GM10266 (cell line): ENCODE measurements around the gene FBRSL1.

Experiments used
- DNase-seq: peaks from one replicate; pipeline ENCODE4 v3.0.0; 2012; ENCODE audit errors: extremely low spot score
- TF ChIP-seq, protein P1 (sequence below): IDR thresholded peaks from 2 replicates; pipeline ENCODE4 v1.5.1; 2012; ENCODE audit warnings: mild to moderate bottlenecking, low read depth; ENCODE audit not compliant: control insufficient read depth, insufficient read depth; ENCODE audit errors: missing control alignments

FBRSL1 gene

DNA sequence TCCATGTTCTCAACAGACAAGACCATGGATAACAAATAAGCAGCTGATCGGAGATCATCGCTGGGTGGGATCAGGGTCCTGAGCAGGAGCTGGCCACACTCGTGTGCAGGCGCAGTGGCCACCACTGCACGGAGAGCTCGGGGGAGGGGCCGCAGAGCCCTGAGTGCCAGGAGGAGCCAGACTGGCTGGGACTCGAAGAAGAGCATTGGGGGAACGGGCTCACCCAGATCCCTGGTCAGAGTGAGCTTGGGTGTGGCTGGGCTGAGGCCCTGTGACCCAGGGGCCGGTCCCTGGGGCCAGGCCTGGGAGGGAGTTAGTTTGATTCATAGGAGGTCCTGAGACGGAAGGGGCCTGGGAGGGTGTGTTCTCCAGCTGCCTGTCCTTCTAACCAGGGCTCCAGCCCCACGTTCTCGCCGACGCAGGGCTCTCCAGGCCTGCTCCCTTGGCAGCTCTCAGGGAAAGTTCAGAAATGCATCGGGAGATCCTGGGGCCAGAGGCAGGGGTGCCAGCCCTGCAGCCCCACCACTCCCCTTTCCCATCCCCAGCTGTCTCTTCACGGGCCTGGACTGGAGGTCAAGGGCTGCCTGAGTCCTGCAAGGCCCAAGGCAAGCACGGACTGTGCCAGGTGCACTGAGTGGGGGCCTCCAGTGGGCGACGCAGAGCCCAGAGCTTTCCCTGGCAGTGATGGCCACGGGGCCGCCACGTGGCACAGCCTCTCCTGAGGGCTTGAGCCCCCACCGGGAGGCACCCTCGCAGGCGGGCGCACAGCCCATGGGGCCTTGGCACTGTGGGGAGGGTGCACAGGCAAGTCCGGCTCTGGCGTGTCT lies 48.1 kb downstream of the FBRSL1 start:
- TF ChIP-seq, protein P1, sequence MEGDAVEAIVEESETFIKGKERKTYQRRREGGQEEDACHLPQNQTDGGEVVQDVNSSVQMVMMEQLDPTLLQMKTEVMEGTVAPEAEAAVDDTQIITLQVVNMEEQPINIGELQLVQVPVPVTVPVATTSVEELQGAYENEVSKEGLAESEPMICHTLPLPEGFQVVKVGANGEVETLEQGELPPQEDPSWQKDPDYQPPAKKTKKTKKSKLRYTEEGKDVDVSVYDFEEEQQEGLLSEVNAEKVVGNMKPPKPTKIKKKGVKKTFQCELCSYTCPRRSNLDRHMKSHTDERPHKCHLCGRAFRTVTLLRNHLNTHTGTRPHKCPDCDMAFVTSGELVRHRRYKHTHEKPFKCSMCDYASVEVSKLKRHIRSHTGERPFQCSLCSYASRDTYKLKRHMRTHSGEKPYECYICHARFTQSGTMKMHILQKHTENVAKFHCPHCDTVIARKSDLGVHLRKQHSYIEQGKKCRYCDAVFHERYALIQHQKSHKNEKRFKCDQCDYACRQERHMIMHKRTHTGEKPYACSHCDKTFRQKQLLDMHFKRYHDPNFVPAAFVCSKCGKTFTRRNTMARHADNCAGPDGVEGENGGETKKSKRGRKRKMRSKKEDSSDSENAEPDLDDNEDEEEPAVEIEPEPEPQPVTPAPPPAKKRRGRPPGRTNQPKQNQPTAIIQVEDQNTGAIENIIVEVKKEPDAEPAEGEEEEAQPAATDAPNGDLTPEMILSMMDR, result no peak
- no peak for DNase-seq

DNA sequence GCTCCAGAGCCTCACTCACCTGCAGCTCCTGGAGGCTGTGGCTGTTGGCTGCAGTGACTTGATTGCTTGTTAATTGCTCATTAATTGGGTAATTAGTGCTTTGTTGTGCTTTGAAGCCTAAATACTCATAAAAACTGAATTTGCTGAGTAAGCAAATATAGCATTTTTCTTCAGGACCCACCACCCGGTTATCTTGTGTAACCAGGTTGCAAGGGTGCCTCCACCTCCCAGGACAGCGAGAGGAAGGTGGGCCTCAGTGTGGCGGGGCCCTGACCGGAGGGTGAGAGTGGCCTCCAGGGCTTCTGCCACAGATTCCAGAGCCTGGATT lies 48.7 kb downstream of the FBRSL1 start:
- no peak for DNase-seq
- TF ChIP-seq, protein P1, result no peak

DNA sequence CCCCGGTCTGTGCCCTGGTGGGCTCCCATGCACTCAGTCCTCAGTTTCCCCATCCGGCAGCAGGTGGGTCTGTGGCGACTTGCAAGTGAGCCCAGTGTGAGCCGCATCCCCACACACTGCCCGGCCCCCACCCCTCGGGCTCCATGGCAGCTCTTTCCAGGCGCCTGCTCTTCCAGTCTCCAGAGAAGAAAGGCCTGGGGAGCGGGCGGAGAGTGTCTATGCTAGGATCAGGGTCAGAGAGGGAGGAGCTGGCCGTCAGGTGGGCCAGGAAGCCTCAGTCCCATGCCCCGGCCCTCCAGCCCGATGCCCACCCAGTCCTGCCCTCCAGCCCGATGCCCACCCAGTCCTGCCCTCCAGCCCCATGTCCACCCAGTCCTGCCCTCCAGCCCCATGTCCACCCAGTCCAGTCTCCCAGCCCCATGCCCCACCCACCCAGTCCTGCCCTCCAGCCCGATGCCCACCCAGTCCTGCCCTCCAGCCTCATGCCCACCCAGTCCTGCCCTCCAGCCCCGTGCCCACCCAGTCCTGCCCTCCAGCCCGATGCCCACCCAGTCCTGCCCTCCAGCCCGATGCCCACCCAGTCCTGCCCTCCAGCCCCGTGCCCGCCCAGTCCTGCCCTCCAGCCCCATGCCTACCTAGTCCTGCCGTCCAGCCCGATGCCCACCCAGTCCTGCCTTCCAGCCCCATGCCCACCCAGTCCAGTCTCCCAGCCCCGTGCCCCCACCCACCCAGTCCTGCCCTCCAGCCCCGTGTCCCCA lies 49.2 kb downstream of the FBRSL1 start:
- DNase-seq, result no peak
- TF ChIP-seq, protein P1, result no peak

DNA sequence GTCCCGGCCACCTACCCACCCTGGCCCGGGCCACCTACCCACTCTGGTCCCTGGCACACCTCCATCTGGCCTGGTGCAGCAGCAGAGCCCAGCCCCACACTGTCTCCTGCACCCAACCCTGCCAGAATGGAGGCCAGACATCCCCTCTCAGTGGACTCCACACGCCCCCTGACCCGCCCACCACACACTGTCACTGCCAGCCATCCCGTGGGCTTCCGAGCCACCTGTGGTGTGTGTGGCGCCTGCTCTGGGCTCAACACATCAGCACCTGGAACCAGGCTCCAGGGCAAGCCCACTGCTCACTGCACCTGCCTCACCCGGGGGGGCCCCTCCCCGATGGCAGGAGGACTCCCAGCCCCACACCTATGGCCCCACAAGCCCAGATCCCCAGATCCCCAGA lies 50.5 kb downstream of the FBRSL1 start:
- TF ChIP-seq, protein P1, result no peak
- no peak for DNase-seq

DNA sequence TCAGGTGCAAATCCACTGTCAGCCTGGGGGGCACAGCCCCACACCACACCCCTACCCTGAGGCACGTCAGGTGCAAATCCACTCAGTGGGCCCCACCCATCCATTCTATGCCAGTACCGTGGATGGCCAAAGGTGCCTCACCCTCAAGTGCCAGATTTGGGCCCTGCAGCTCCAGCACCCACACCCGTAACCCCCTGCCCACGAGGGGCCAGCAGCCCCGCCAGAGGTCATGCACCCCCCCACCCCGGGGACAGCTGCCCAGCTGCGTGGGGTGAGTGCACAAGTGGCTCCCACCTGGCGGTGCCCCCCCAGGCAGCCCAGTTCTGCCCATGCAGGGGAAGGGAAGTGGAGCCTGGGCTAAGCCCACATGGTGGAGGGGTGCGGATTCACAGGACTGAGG lies 51.2 kb downstream of the FBRSL1 start:
- DNase-seq, result no peak
- TF ChIP-seq, protein P1, result no peak

DNA sequence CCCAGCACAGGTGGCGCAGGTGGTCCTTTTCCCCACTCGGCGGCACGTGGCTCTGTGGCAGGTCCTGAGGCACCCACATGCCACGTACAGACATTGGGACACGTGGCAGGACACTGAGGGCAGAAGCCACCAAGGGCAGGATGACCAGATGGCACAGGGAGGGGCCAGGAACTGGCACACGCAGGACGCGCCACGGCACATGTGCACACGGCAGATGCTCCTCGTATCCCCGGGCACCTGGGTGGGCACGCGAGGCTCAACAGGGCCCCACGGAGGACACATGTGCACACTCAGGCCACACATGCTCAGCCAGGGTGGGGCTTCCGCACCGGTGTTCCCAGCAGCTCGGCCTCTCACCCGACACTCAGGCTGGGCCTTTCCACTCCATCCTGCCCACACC lies 52.0 kb downstream of the FBRSL1 start:
- TF ChIP-seq, protein P1, result no peak
- no peak for DNase-seq

DNA sequence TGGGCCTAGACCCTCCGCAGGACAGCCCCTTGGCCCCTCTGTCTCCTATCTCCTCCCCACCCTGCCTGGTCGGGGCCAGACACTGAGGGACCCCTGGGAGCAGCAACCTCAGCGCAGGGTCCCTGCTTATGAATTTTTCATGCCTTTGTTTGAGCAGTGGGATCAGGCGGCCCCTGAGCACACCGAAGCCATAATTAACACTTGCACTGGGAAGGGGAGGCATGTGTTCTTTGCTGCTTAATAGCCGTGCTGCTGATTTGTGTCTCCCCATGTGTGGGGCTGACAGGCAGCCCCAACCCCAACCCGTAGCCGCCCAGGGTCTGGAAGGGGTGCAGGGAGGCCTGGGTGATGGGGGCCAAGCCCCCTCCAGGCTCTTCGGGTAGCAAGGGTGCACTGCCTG lies 52.7 kb downstream of the FBRSL1 start:
- DNase-seq, result no peak
- TF ChIP-seq, protein P1, result no peak
